Left colon (tissue), 2 donors: Measurements from ENCODE around the gene TIMP2. TPM values are rescaled to one million over a fixed set of nuclear protein-coding genes. Genes with fewer than 3 reads are reported as not detected.

Source experiments
- ATAC-seq: fragments of 200-7000 bp; cut with Tn5 transposase; one replicate; pipeline ENCODE4 v1.9.1; 2020; ENCODE audit warnings: mild to moderate bottlenecking, moderate library complexity
- DNase-seq, 2 donors: peaks; one replicate each; pipeline ENCODE4 v3.0.0-alpha.2; 2020
- intact Hi-C, 2 donors: fragments of 100-400 bp; cut with DNase I in 1 of 2; cut with micrococcal nuclease in 1 of 2; formaldehyde crosslinking; loops; one replicate each; pipeline versions ENCODE4 v1.11.2 to v1.14.0; 2022; cut with DNase I, micrococcal nuclease
- total RNA-seq, 2 donors: library from RNA; stranded (reverse); fragmentation: NEBNext Ultra II Directional; extraction: Animal tissue kit (Norgen Biotek cat#: 25700); gene quantifications; one replicate each; pipeline ENCODE4 v1.2.1, GENCODE V29; 2021
- donor health status: DM: no; HTN: no; CAD: no.
- donor health status: DM: yes; HTN: yes; CAD: no.

The TIMP2 gene
- total RNA-seq, 2 donors from 2014 or later: 45.5 to 133 TPM

GRCh38 chr17:78861229-78861628 is 64.0 kb downstream of the TIMP2 start:
- no peak for ATAC-seq
- intact Hi-C loops: no loop called here
- no peak for DNase-seq

- DNase-seq: no peak
- intact Hi-C loops: no loop called here
- no peak for ATAC-seq
Observed at GRCh38 chr17:78859051-78859450, 66.1 kb downstream of the TIMP2 start.

DNA sequence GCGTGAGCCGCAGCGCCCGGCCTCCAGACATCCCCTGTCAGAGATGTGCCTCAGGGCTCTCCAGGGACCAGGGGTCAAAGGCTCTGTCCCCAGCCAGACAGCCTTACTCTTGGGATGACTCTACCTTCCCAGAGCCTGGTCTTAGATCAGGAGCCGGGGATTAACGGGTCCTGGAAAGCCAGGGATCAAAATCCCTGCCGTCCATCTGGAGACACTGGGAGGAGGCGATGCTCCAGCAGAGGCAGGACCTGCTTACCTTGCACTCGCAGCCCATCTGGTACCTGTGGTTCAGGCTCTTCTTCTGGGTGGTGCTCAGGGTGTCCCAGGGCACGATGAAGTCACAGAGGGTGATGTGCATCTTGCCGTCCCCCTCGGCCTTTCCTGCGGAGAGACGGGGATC is 67.9 kb downstream of the TIMP2 start:
- DNase-seq: no peak
- no peak for ATAC-seq
- intact Hi-C loops: no loop called here

DNA sequence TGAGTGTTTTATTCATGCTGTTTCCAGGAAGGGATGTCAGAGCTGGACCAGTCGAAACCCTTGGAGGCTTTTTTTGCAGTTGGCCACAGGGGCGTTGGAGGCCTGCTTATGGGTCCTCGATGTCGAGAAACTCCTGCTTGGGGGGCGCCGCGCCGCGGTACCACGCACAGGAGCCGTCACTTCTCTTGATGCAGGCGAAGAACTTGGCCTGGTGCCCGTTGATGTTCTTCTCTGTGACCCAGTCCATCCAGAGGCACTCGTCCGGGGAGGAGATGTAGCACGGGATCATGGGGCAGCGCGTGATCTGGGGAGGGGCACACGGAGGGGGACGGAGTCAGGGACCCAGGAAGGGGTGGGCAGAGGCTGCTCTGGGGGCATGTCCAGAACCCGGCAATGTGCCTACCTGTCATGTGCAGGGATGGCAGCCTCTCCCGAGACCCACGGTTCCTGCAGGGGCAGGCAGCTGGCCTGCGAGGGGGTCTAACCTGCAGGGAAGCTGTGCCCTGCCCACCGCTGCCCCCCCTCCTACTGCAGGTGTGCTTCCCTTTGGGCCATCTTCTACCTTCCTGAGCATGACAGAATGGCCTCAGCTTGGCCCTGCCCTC is 69.5 kb downstream of the TIMP2 start:
- ATAC-seq: no peak
- intact Hi-C loops: no loop called here
- no peak for DNase-seq

DNA sequence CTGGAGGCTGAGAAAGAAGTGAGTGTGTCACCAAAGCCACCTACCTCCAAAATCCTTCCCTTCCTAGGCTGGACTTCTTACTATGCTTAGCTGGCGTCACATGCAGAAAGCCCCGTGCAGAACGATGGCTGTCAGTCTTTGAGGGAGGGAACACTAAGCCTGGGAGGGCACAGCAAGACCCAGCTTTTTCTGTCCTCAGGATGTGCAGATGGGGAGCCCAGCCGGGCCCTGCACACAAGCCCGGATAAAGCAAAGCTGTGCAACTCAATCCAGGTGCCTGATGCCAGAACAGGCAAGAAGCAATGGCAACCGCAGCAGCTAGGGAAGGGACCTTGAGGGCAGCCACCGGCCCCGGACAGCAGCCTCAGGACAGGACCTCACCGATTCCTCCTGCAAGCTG is 70.7 kb downstream of the TIMP2 start:
- no peak for DNase-seq
- ATAC-seq: peak; percentile 15
- intact Hi-C loops: no loop called here

DNA sequence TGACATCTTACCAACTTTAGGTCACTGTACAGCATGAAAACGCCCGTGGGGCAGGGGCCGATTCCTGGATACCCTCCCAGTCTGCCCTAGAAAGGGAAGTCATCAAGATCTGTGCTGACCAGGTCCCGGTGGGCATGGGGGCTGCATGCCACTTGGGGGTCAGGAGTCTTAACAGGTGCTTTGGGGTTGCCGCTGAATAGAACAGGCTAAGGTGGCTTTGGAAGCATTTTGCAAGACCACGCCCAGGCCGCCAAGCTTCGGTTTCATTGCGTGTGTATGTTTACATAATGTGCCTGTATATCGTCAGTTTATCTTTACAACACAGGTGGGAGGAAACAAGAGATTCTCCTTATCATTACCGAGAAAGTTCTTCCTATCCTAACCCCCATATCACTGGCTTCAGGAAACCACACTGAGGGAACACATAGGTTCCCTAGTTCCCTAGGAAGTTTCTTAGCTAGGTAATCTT is 71.2 kb downstream of the TIMP2 start:
- peak; percentile 66 to 82 for DNase-seq
- ATAC-seq: peak; percentile 89
- intact Hi-C loops: no loop called here

DNA sequence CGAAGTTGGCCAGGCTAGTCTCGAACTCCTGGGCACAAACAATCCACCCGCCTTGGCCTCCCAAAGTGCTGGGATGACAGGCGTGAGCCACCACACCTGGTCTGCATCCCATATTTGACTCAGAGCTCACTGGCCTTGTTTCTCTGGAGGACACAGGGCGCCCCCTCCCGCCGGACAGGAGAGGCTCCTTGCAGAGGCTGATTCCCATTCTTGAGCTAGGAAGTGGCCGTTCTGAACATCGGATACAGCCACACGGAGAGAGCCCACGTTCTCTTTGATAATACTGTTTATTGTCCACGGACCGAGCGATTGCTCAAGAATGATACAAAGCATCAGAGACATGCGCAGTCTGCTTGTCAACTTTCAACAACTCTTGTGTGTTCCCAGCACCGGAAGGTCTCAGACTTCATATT is 72.5 kb downstream of the TIMP2 start:
- no peak for ATAC-seq
- no peak for DNase-seq
- intact Hi-C loops: no loop called here

DNA sequence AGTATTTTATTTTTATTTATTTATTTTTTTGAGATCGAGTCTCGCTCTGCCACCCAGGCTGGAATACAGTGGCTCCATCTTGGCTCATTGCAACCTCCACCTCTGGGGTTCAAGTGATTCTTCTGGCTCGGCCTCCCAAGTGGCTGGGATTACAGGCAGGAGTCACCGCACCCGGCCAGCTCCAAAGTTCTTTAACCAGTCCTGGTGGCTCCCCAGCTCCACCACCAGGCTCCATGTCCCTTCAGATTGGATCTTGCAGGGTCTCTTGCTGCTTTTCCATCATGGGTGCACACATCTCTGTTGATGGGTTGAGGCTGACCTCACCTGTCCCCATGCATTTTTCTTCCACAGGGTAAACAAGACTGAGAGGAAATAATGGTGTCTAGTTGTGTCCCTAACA is 76.2 kb downstream of the TIMP2 start:
- DNase-seq (no peak), ATAC-seq (no peak)
- intact Hi-C loops: no loop called here

- no peak for ATAC-seq
- DNase-seq: no peak
Observed at GRCh38 chr17:78847052-78847451, 78.1 kb downstream of the TIMP2 start.

DNA sequence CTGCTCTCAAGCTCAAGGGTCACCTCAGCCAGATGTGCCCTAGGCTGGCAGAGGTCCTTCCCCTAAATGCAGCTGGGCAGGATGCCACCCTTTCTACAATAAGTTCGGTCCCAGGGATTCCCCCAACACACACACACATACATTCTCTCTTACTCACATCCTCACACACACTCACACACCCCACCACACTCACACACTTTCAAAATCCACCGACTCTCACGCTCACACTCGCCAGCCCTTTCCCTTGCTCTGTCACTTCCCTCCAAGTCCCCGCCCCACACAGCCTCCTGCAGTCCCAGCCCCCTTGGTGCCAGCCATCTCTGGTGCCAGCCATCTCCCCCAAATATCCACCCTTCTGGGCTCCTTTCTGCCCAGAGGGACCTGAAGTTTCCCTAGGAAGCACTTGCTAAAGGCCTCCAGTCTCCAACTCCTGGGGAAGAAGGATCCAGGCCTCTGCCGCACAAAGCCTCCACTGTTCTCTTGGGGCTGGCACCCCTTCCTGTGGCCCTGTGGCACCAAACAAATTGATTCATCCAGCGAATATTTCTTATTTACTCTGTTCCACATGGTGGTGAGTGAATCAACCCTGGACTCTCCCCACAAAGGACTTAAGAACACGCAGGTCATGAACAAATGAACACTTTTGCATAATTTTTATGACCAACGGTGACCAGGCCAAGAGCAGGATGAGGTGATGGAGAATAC is 80.7 kb downstream of the TIMP2 start:
- intact Hi-C loops: no loop called here
- ATAC-seq (no peak), DNase-seq (no peak)

More at GRCh38 chr17:78847052-78847451, 78.1 kb downstream of the TIMP2 start:
- intact Hi-C loops: no loop called here

DNA sequence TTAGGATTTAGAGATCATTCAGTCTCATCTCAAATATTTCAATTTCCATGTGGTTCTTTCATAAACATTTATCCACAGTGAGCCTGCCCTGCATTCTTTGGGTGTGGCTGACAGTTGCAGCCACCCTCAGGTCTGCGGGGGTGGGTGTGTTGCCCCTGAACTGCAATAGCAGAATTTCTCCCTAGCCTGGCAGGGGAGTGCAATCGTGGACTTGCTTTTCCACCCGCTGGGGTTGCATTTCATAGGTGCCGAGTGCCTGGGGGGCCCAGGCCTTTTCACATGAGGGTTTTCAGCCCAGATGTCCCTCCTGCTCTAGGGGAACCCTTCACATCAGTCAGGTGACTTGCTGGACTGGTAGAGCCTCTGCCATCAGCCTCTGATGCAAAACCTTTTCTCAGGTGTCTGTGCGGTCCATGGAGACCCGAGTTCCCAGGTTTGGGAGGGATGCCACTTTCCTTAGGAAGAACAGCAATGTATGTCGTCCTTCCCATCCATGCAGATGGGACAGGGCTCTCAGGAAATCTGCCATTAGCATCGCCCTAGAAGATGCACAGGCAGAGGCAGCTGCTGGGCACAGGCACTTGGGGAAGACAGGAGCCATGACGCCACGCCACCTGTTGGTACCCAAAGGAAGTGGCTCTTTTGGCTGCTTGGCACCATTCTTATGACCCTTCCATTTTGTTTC is 82.2 kb downstream of the TIMP2 start:
- no peak for ATAC-seq
- intact Hi-C loops: no loop called here
- peak in 1 of 2 donors; percentile 44 for DNase-seq

DNA sequence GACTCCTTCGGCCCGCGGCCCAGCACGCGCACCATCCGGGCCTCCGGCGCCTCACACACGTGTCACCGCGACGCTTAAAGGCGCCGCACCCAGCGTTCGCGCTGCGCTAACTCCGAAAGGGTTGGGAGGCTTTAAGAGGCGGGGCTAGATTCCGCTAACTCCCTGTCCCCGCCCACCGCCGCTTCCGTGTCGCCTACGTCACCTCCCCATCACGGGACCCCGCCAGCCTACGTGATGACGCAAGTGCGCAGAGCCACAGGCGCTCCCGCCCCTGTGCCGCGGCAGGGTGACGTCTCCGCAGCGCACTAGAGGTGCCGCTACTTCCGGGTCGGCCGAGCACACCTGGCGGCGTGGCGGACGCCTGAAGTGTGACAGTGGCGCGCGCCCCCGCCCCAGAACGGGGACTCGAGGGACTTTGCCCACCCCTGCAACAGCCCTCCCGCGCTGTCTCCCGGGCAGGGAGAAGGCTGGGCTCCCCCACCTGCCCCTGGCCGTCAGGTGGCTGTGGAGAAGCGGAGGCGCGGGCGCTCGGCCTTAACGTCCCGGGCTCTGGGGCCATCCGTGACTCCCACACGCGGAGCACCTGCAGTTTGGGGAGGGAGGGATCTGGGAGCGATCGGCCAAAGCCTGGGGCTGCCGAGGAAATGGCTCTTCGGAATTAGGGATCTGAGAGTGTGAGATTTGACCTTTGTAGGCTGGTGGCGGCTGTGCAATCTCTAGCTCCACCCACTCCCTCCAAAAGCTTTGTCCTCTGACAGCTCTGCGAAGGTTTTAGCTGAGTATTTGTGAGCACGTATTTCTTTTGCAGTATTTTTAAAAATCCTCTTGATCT is 84.2 kb downstream of the TIMP2 start, which contains the start of gene USP36:
Gene USP36 (minus strand): TSS at position 35 of the 832 bp plus-strand sequence. CDS start 4,451 bp downstream, outside the sequence.
- peak; percentile 88 for ATAC-seq
- intact Hi-C loops: no loop called here
- peak; percentile 99 to 100 for DNase-seq

- peak; percentile 25 for ATAC-seq
- intact Hi-C loops: no loop called here
- no peak for DNase-seq
Observed at GRCh38 chr17:78840530-78840779, 84.7 kb downstream of the TIMP2 start.

DNA sequence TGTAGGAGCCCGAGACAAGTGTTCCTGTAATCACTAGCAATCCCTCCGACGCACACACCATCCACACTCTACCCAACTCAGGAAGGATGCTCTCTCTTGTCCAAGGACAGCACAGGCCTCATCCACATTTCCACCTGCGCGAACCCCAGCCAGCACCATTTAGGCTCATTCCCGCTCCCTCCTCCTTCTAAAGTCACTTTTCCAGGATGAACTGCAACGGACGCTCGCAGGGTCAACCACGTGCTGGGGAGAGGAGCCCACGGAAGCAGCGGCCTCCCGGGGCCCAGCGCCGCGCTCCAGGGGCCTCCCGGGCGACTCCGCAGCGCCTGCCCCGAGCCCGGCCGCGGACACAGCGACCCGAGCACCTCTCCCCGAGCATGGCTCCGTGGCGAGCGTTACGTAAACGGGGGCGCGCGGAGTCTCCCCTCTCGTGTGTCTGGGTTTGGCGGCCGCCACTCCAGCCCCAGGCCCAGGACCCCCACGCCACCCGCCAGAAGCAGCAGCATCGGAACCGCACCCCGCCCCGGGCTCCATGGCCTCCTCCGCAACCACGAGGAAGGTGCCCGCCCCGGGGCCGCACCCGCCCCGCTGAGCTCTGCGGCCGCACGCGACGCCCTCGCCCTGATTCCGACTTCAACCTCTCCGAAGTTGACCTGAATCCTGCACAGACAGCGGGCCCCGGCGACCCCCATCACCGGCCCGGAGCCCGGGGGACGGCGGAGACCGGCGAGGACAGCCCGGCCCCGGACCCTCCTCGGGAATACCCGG is 85.2 kb downstream of the TIMP2 start:
- ATAC-seq: peak; percentile 50

DNA sequence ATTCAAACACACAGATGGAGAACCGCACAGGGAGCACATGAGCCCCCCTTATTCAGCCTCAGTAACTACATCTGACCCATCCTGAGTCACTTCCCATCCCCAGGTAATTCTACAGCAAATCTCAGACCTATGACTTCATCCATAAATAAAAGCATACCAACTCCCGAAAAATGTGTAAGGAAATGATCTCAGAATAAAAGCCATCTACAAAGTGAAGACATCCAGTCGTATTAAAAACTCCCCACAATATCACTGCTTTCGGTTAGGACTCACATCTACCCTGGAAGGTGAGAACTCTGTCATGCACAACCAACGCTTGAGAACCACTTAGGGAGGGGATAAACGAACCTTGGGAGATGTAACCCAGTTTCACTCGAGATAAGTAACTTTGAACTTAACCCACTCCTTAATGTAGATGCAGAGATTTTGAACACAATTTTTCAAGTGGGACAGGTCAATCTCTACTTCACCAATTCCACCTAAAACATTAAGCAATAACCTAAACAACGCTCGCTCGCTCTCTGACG is 85.9 kb downstream of the TIMP2 start:
- intact Hi-C loops: no loop called here

More for the DNA sequence above, 85.2 kb downstream of the TIMP2 start:
- peak; percentile 54 to 70 for DNase-seq
- intact Hi-C loops: no loop called here

DNA sequence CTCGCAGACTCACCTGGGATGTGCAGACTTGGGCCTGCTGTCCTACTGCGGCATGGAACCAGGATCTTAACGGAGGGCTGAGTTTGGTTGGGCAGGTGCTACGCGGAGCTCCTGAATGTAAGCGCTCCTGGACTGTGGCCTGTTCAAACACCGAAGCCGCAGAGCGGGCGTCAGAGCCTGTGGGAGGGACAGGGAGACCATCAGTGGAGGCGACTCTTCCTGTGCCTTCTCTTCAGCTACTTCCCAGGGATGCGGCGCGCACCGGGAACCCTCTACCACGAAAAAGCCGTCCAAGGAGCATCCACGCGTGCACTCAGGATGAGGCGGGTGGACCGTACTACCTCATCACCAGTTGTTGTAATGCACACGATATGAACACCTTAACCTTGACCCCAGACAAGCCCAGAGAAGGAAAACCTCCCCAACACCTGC is 86.6 kb downstream of the TIMP2 start:
- ATAC-seq (no peak), DNase-seq (peak; percentile 46 to 51)
- intact Hi-C loops: no loop called here

More for the DNA sequence above, 85.9 kb downstream of the TIMP2 start:
- no peak for ATAC-seq
- no peak for DNase-seq

- DNase-seq: no peak
- intact Hi-C loops: no loop called here
Observed at GRCh38 chr17:78836420-78837021, 88.7 kb downstream of the TIMP2 start.

GRCh38 chr17:78834571-78834970 is 90.6 kb downstream of the TIMP2 start:
- no peak for ATAC-seq
- DNase-seq: no peak
- intact Hi-C loops: no loop called here

More at GRCh38 chr17:78836420-78837021, 88.7 kb downstream of the TIMP2 start:
- ATAC-seq: no peak
